Coronary artery (tissue), 2 donors: ENCODE results near the gene DTNB.

Source experiments
- DNase-seq: peaks from one replicate; pipeline ENCODE4 v3.0.0-alpha.2; 2017; ENCODE audit warnings: low spot score
- H3K27ac ChIP-seq, 2 donors: fragments of 200-600 bp; sonication (generic); one replicate each; pipeline ENCODE4 v1.5.1; 2016 to 2019
- H3K4me3 ChIP-seq: fragments of 200-600 bp; sonication (generic); 2 replicates; pipeline ENCODE4 v1.5.1; 2016; ENCODE audit warnings: mild to moderate bottlenecking, moderate library complexity
- TF ChIP-seq, protein P1 (sequence below): fragments of 200-600 bp; sonication (generic); IDR thresholded peaks from one replicate; pipeline ENCODE4 v1.5.1; 2019; ENCODE audit warnings: antibody characterized with exemption

The DTNB gene

DNA sequence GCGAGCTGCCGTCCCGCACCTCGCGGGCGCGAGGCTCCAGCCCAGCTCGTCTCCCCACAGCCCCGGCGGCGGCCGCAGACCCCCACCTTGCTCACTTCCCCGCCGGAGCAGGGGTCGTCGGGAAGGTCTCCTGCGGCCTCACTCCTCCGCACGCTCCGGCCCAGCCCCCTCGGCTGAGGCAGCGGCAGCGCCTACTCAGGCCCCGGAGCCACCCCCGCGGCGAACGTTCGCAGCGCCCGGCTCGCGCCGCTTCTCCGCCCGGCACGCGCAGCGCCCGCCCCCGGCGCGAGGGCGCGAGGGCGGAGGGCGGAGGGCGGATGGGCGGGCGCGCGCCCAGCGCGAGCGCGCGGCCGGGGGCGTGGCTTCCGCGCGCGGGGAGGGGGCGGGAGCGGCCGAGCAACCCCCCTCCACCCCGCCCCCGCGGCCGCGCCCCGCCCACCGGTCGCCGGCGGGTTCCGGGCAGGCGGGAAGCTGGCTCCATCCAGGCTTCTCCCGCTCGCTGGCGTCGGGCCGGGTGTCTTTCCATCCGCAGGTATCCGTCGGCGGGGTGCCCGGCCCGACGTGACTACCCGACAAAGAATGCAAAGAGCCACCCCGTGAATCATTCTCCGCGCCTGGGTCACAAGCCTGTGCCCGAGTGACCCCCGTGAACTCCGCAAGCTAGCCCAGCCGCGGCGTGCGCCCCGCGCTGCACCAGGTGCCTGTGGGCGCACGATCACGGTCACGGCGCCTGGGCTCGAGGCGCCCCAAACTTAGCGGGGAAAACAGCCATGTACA, at the start of gene DTNB:
Gene DTNB (minus strand): TSS at position 278 of the 777 bp plus-strand sequence. CDS start 20,917 bp downstream, outside the sequence.
- peak; percentile 87 for DNase-seq
- peak within 1 kb of the TSS; percentile 100 for H3K4me3 ChIP-seq

DNA sequence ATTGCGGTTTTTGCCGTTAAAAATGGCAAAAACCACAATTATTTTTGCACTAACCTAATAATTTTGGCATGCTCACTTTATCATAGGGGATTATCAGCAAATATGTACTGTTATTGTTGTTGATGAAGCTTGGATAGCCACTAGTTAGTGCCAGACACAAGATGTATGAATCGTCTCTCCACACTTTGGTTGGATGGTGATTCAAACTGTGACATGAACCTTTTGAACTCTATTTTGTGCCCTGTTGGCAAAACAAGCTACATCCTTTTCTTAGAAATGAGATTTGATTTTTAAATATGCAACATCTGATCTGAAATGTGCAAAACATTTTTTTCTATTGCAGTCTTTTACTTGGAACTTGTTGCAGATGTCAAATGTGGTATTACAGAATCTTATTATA, 48.8 kb upstream of the DTNB start:
- TF ChIP-seq, protein P1, sequence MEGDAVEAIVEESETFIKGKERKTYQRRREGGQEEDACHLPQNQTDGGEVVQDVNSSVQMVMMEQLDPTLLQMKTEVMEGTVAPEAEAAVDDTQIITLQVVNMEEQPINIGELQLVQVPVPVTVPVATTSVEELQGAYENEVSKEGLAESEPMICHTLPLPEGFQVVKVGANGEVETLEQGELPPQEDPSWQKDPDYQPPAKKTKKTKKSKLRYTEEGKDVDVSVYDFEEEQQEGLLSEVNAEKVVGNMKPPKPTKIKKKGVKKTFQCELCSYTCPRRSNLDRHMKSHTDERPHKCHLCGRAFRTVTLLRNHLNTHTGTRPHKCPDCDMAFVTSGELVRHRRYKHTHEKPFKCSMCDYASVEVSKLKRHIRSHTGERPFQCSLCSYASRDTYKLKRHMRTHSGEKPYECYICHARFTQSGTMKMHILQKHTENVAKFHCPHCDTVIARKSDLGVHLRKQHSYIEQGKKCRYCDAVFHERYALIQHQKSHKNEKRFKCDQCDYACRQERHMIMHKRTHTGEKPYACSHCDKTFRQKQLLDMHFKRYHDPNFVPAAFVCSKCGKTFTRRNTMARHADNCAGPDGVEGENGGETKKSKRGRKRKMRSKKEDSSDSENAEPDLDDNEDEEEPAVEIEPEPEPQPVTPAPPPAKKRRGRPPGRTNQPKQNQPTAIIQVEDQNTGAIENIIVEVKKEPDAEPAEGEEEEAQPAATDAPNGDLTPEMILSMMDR: no peak
- no peak overlapping the region for H3K4me3 ChIP-seq
- no peak for DNase-seq

More for the DNA sequence above, at the start of gene DTNB:
- TF ChIP-seq, protein P1: no peak
- H3K27ac ChIP-seq: peak within 1 kb of the TSS; percentile 76 to 94

DNA sequence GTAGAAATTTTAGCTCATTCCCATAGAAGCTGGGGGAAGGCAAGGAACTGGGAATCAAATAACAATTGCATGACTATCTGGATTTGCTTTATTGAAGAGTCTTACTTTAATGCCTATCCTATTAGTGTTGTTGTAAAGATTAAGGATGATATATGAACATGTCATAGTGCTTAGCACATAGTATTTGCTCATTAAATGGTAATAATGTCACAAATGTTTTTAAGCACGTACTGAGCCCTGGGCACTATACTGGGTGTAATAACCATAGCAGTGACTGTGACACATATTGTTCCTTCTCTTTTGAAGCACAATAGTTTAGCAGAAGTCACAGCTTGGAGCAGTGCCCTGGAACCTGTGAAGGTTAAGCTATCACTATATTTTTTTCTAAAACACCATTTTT, 47.2 kb upstream of the DTNB start:
- TF ChIP-seq, protein P1: no peak
- Histone ChIP-seq H3K4me3 (no peak overlapping the region), H3K27ac (no peak overlapping the region)
- DNase-seq: no peak

More for the DNA sequence above, 48.8 kb upstream of the DTNB start:
- H3K27ac ChIP-seq: no peak overlapping the region

DNA sequence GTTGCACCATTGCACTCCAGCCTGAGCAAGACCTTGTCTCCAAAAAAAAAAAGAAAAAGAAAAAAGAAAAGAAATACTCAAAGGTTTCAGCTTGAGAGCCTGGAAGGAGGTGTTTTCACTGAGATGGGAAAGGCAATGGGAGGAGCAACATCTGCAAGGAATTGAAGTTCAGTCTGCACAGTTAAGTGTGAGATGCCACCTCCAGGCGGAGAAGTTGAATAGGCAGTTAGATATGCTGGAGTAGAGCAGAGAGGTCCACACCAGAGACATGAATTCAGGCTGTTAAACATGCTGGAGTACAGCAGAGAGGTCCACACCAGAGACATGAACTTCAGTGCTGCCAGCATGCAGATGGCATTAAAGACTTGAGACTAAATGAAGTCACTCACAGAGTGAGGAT, 41.4 kb upstream of the DTNB start:
- H3K27ac ChIP-seq: no peak overlapping the region
- DNase-seq: no peak
- H3K4me3 ChIP-seq: no peak overlapping the region
- TF ChIP-seq, protein P1: no peak

DNA sequence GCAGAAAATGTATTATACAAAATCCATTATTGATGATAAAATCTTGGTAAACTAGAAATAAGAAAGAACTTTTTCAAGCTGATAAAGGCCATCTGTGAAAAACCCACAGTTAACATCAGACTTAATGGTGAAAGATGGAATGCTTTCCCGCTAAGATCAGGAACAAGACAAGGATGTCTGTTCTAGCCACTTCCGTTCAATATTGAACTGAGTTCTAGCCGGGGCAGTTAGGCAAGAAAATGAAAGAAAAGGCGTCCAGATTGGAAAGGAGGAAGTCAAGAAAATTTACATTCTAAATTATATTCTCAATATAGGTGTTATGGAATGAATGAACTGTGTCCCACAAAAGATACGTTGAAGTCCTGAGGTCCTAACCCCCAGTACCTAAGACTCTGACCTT, 39.1 kb upstream of the DTNB start:
- TF ChIP-seq, protein P1: no peak
- Histone ChIP-seq H3K4me3 (no peak overlapping the region), H3K27ac (no peak overlapping the region)
- no peak for DNase-seq

DNA sequence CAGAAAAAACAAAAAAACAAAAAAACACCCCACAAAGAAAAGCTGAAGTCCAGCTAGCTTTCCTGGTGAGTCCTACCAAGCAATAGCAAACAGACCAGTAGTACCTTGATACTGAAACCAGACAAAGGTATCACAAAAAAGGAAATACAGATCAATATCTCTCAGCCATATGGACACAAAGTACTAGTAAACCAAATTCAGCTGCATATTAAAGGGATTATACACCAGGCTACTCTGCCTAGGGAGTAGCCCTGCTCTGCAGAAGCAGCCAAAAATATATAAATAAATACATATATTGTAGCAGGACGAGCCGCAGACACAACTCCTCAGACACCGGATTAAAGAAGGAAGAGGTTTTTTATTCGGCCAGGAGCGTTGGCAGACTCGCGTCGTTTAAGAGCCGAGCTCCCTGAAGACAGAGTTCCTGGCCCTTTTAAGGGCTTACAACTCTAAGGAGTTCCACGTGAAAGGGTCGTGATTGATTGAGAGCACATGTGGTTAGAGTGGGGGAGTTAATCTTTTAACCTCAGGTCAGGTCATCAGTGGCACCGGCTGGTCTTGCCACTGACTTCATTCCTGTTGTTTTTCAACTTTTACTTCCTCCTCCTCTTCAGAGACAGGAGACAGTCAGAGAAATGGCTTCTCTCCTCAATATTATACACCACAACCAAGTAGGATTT, 38.4 kb upstream of the DTNB start:
- H3K4me3 ChIP-seq: peak overlapping the region; percentile 21
- DNase-seq: no peak
- no peak overlapping the region for H3K27ac ChIP-seq
- TF ChIP-seq, protein P1: no peak
